GM12873 (cell line): ENCODE results near the gene TINAGL1.

Experiments
- TF ChIP-seq, protein P1 (sequence below): IDR thresholded peaks from 2 replicates; pipeline ENCODE4 v1.5.1; 2012; ENCODE audit warnings: low read depth, mild to moderate bottlenecking, moderate library complexity, low read length, control low read depth; ENCODE audit not compliant: insufficient read depth; ENCODE audit errors: missing control alignments

TINAGL1 gene

GRCh38 chr1:31576201-31576669 is at the start of gene TINAGL1:
Gene TINAGL1 (plus strand): TSS chr1:31576515. CDS start chr1:31577149, 634 bp downstream.
- TF ChIP-seq, protein P1, sequence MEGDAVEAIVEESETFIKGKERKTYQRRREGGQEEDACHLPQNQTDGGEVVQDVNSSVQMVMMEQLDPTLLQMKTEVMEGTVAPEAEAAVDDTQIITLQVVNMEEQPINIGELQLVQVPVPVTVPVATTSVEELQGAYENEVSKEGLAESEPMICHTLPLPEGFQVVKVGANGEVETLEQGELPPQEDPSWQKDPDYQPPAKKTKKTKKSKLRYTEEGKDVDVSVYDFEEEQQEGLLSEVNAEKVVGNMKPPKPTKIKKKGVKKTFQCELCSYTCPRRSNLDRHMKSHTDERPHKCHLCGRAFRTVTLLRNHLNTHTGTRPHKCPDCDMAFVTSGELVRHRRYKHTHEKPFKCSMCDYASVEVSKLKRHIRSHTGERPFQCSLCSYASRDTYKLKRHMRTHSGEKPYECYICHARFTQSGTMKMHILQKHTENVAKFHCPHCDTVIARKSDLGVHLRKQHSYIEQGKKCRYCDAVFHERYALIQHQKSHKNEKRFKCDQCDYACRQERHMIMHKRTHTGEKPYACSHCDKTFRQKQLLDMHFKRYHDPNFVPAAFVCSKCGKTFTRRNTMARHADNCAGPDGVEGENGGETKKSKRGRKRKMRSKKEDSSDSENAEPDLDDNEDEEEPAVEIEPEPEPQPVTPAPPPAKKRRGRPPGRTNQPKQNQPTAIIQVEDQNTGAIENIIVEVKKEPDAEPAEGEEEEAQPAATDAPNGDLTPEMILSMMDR: no peak

DNA sequence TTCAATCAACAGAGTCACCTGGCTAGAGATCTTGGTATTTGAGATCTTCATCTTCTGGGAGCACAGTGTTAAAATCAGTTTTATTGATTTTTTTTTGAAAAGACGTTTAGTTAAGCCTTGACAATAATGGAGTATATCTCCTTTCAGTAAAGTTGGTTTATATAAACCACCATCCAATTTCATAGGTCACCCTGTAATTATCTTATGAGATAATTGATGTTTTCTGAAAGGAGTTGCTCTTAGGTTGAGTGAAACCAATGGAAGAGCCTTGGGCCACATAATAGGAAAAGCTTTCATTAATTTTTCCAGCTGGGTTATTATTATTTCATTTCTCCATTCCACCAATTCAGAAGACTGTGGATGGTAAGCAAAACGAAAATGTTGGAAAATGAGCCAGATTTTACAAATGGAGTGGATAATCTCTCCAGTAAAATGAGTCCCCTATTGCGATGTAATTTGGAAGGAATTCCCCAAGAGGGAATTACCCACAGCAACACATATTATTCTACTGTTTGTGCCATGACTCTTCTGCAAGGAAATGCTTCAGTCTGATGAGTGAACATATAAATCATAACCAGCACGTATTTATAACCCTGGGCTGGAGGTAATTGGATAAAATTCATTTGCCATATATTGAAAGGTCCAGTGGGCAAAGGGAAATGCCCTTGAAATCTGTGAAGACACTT is 46.2 kb upstream of the TINAGL1 start:
- TF ChIP-seq, protein P1: no peak

GRCh38 chr1:31531177-31531999 is 44.9 kb upstream of the TINAGL1 start:
- TF ChIP-seq, protein P1: no peak

DNA sequence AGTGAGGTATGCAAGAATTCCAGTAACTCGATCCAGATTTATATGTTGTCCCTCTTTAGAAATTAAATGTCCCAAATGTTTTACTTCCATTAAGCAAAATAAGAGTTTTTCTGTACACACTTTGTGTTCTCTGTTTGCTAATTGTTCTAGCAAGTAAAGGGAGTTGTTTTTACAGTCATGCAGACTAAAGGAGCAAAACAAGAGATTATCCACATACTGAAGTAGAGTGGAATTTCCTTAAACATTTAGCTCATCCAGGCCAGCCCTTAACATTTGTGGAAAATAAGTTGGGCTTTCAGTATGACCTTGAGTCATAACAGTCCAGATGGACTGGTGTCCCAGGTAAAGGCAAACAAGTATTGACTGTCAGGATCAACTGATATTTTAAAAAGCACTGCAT is 44.1 kb upstream of the TINAGL1 start:
- TF ChIP-seq, protein P1: no peak

DNA sequence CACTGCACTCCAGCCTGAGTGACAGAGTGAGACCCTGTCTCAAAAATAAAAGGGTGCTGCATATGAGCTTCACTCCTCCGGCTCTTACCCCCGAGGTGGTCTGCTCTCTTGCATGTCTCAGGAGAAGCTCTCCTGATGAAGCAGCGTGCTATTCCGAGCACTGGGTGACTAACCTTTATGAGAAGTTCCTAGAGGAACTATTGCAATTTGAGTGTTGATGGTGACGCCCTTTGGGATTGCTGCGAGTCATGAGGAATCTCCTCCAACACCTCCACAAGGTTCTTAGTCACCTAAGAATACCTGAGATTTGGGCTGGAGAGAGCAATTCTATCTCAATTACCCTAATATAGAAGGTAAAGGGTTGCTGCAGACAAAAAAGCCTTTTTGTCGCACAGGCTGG is 40.8 kb upstream of the TINAGL1 start:
- TF ChIP-seq, protein P1: no peak

DNA sequence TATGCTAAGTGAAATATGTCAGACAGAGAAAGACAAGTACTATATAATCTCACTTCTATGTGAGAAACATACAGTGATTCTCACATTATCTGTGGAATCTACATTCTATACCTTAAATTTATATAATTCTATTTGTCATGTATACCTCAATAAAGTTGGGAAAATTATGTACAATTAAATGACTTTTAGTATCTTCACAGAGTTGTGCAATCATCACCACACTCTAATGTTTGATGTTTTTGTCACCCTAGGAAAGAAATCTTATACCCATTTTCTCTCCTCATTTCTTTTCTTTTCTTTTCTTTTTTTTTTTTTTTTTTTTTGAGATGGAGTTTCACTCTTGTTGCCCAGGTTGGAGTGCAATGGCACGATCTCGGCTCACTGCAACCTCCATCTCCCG is 37.0 kb upstream of the TINAGL1 start:
- TF ChIP-seq, protein P1: no peak

DNA sequence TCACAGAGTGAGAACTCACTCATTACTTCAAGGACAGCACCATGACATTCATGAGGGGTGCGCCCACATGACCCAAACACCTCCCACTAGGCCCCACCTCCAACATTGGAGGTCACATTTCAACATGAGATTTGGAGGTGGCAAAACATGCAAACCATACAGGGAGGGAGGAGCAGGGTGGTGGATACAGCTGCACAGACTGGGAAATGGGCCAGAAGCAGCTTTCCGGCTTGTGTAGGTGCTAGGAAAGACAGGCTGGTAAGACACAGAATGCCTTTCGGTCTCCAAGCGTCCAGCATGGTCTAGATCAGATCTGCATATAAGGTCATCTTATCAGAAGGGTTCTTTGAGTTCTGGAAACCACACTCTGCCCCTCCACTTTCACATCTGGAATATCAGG is 35.1 kb upstream of the TINAGL1 start:
- TF ChIP-seq, protein P1: no peak
